Kidney tubule cell (primary cell): ENCODE measurements around the gene XPR1.

Source experiments
- DNase-seq: peaks from one replicate; pipeline ENCODE4 v3.0.0-alpha.2; 2018; ENCODE audit warnings: low spot score

Gene XPR1

GRCh38 chr1:180933141-180933540 is 301.3 kb downstream of the XPR1 start:
- DNase-seq, result no peak

- no peak for DNase-seq
Observed at GRCh38 chr1:180934563-180934962, 302.7 kb downstream of the XPR1 start.

GRCh38 chr1:180935326-180936109 is 303.7 kb downstream of the XPR1 start:
- DNase-seq, result no peak

GRCh38 chr1:180936110-180937011 is 304.5 kb downstream of the XPR1 start:
- no peak for DNase-seq

GRCh38 chr1:180937012-180937372 is 305.2 kb downstream of the XPR1 start:
- DNase-seq, result no peak

- DNase-seq, result no peak
Observed at GRCh38 chr1:180937624-180938225, 305.9 kb downstream of the XPR1 start.

- DNase-seq, result no peak
Observed at GRCh38 chr1:180939073-180939710, 307.4 kb downstream of the XPR1 start.

- no peak for DNase-seq
Observed at GRCh38 chr1:180939711-180940103, 307.9 kb downstream of the XPR1 start.
